HepG2 (cell line): Measurements from ENCODE around the gene AUTS2. TPM values are rescaled to one million over a fixed set of nuclear protein-coding genes. Genes with fewer than 3 reads are reported as not detected.

Experiments used
- ATAC-seq: fragments of 200-7000 bp; cut with Tn5 transposase; 3 replicates; pipeline ENCODE4 v1.9.1; 2020; ENCODE audit warnings: mild to moderate bottlenecking, moderate library complexity
- BruUV-seq: library from RNA; stranded (reverse); fragments of 400-500 nt; replicated peaks from 2 replicates; lab custom pipeline; 2021; lab: Mats Ljungman, UMichigan
- CTCF ChIA-PET: fragments of 300-600 bp; formaldehyde crosslinking; extraction: SDS; loops from one replicate; lab custom pipeline; 2021; ENCODE audit warnings: low total read pairs, inconsistent platforms, low intra/inter-chr PET ratio; lab: Yijun Ruan, JAX
- POLR2A ChIA-PET: fragments of 350-600 bp; sonication (Branson Sonifier 250); formaldehyde crosslinking; loops from one replicate; lab custom pipeline; 2020; ENCODE audit warnings: antibody characterized with exemption, inconsistent platforms; lab: Yijun Ruan, JAX
- DNase-seq: peaks from one replicate; pipeline ENCODE4 v3.0.0-alpha.2; 2015; ENCODE audit warnings: low spot score
- FAIRE-seq: peaks from 3 replicates; lab custom pipeline; 2011; peaks lifted over from hg19 to GRCh38; lab: Jason Lieb, UNC
- H2AFZ ChIP-seq: one replicate; pipeline ENCODE4 v1.6.1; 2011; ENCODE audit warnings: low read length, inconsistent platforms
- H3K27ac ChIP-seq: fragments of 300-600 bp; 3 replicates; pipeline ENCODE4 v1.8.0; 2011; ENCODE audit warnings: mixed run types, mild to moderate bottlenecking, mixed read lengths, low read length, inconsistent platforms; ENCODE audit not compliant: insufficient read depth; ENCODE audit errors: extremely low read length
- H3K27me3 ChIP-seq, 2 experiments: fragments of 200-600 bp in 1 of 2; 2 replicates in 1 of 2; 3 replicates in 1 of 2; pipeline versions ENCODE4 v1.6.0 to v1.8.0; 2011; ENCODE audit warnings: low read length in 2 of 2, mild to moderate bottlenecking in 2 of 2, moderate library complexity in 2 of 2, inconsistent platforms in 1 of 2; ENCODE audit not compliant: insufficient read depth in 2 of 2, control insufficient read depth in 1 of 2
- H3K36me3 ChIP-seq, 2 experiments: fragments of 200-600 bp in 1 of 2; replicated peaks in 1 of 2; 2 replicates in 1 of 2; 3 replicates in 1 of 2; pipeline versions ENCODE4 v1.5.1 to v1.8.0; 2011; ENCODE audit warnings: low read length in 2 of 2, inconsistent platforms in 1 of 2; ENCODE audit not compliant: insufficient read depth in 2 of 2, control insufficient read depth in 1 of 2
- H3K4me1 ChIP-seq: 2 replicates; pipeline ENCODE4 v1.5.1; 2012; ENCODE audit warnings: low read length, inconsistent platforms; ENCODE audit not compliant: insufficient read depth
- H3K4me2 ChIP-seq: 2 replicates; pipeline ENCODE4 v1.6.0; 2011; ENCODE audit warnings: low read depth, low read length, inconsistent platforms
- H3K4me3 ChIP-seq, 3 experiments: fragments of 200-600 bp in 1 of 3; sonication (generic), shearing (Covaris generic) in 1 of 3; replicated peaks in 1 of 3; 2 replicates each; pipeline ENCODE4 v1.5.1; 2011 to 2016; ENCODE audit warnings: low read length in 3 of 3, inconsistent platforms in 2 of 3, low read depth in 2 of 3, mild to moderate bottlenecking in 2 of 3, control low read depth in 1 of 3, mixed read lengths in 1 of 3; ENCODE audit not compliant: insufficient read depth in 1 of 3
- H3K79me2 ChIP-seq: one replicate; pipeline ENCODE4 v1.6.1; 2011; ENCODE audit warnings: low read length, inconsistent platforms; ENCODE audit not compliant: insufficient read depth
- H3K9ac ChIP-seq: 2 replicates; pipeline ENCODE4 v1.6.0; 2011; ENCODE audit warnings: mild to moderate bottlenecking, low read depth, low read length, inconsistent platforms; ENCODE audit not compliant: insufficient read depth
- H3K9me3 ChIP-seq: 2 replicates; pipeline ENCODE4 v1.5.1; 2012; ENCODE audit warnings: mild to moderate bottlenecking, low read length
- H4K20me1 ChIP-seq: 2 replicates; pipeline ENCODE4 v1.6.0; 2011; ENCODE audit warnings: inconsistent platforms, mild to moderate bottlenecking, low read length, moderate library complexity; ENCODE audit not compliant: insufficient read depth
- FOSL1 ChIP-seq: sonication (generic); formaldehyde crosslinking; IDR thresholded peaks from 2 replicates; pipeline ENCODE4 v1.9.0; 2021; ENCODE audit warnings: missing genetic modification reagents, borderline replicate concordance
- FOXK2 ChIP-seq: fragments of 450-650 bp; IDR thresholded peaks from 2 replicates; pipeline ENCODE4 v1.6.1; 2016
- MYC ChIP-seq: sonication (generic); formaldehyde crosslinking; IDR thresholded peaks from 2 replicates; pipeline ENCODE4 v1.9.0; 2021; ENCODE audit warnings: missing genetic modification reagents, borderline replicate concordance
- NFKB2 ChIP-seq: sonication (generic); formaldehyde crosslinking; IDR thresholded peaks from 2 replicates; pipeline ENCODE4 v1.4.0; 2020; ENCODE audit warnings: missing genetic modification reagents, borderline replicate concordance
- PPARG ChIP-seq: conservative IDR thresholded peaks from 2 replicates; pipeline ENCODE4 v1.6.1; 2016; ENCODE audit warnings: missing biosample characterization, missing genetic modification reagents
- ZFP82 ChIP-seq: sonication (generic); formaldehyde crosslinking; IDR thresholded peaks from 2 replicates; pipeline ENCODE4 v1.5.1; 2020; ENCODE audit warnings: mild to moderate bottlenecking, missing genetic modification reagents, borderline replicate concordance
- ZKSCAN5 ChIP-seq: sonication (generic); formaldehyde crosslinking; IDR thresholded peaks from 2 replicates; pipeline ENCODE4 v1.5.1; 2020; ENCODE audit warnings: mild to moderate bottlenecking, missing genetic modification reagents
- ZNF792 ChIP-seq: IDR thresholded peaks from 2 replicates; pipeline ENCODE4 v1.6.1; 2016
- WGBS: methylation state at CpG from one replicate; pipeline ENCODE4 v1.1.6; 2017; ENCODE audit warnings: low lambda C conversion rate; 5-methylcytosine and 5-hydroxymethylcytosine counted together
- in situ Hi-C: cut with HindIII; loops from 2 replicates; pipeline ENCODE4 v1.10.0; 2017; ENCODE audit warnings: low pct_unique_long_range_greater_than_20kb; ENCODE audit not compliant: extremely low pct_ligation_motif_present
- intact Hi-C: fragments of 100-400 bp; cut with micrococcal nuclease; formaldehyde crosslinking; loops from one replicate; pipeline ENCODE4 v1.10.0; 2022; ENCODE audit not compliant: unreplicated experiment
- polyA plus RNA-seq, 8 experiments: library from polyadenylated mRNA; depleted of rRNA in 3 of 8; stranded (reverse) in 7 of 8; unstranded in 1 of 8; fragments of >200 nt; fragmentation: Illumina TruSeq in 4 of 8; extraction: Trizol in 4 of 8; gene quantifications; 2 replicates each; pipeline versions ENCODE4 v1.2.1 to v1.2.3, GENCODE V29; 2011 to 2016; ENCODE audit warnings: low read depth in 4 of 8, missing spikeins in 1 of 8, mixed read lengths in 1 of 8; ENCODE audit not compliant: insufficient read depth in 1 of 8
- total RNA-seq, 5 experiments: library from RNA; depleted of rRNA; stranded (reverse); fragments of >200 nt; fragmentation: Illumina TruSeq; extraction: Trizol; gene quantifications; 2 replicates each; pipeline ENCODE4 v1.2.3, GENCODE V29; 2016; ENCODE audit warnings: low read depth in 1 of 5
- TF ChIP-seq, protein P1 (sequence below): sonication (generic); formaldehyde crosslinking; IDR thresholded peaks from 2 replicates; pipeline ENCODE4 v1.8.0; 2022; ENCODE audit warnings: missing genetic modification reagents, mild to moderate bottlenecking, inconsistent platforms, borderline replicate concordance

The AUTS2 gene
- total and polyA plus RNA-seq, 2 of the 13 experiments (the other 11 are each of a cell fraction or from before 2014, with no cell fraction given), result 0.38 TPM; not detected in 1

DNA sequence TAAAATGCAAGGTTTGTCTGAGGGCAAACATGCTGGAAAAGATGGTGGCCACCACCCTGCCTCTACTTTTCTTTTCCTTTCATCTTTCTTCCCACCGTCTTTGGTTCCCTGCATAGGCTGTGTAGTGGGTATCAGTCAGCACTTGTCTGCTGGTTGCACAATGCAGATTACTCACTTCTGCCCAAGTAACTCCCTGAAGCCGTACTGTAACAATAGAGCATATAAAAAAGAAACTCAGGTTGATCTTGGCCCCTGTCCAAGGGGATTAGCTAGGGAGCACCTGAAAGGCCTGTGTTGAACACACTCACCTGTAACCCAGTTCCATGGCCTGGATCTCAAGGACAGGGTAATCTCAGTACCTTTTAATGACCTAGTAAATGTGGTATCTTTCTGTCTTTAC is 1000.7 kb downstream of the AUTS2 start:
- Histone ChIP-seq H3K36me3 (no peaks in the 10 kb centered on the region), H3K9ac (no peak overlapping the region), H3K79me2 (no peaks in the 10 kb centered on the region), H4K20me1 (no peaks in the 10 kb centered on the region), H2AFZ (no peak overlapping the region), H3K9me3 (no peaks in the 10 kb centered on the region), H3K27me3 (peaks cover 0 to 22% of the 10 kb centered on the region in 2 experiments; a peak in 2 of 5 replicates), H3K27ac (no peak overlapping the region), H3K4me3 (no peak overlapping the region), H3K4me2 (no peak overlapping the region), H3K4me1 (no peaks in the 10 kb centered on the region)
- intact Hi-C loops, result no loop called here
- FAIRE-seq (no peak), DNase-seq (no peak), ATAC-seq (no peak)
- TF ChIP-seq PPARG (CRISPR knock-in tag) (no peak), ZNF792 (CRISPR knock-in tag) (no peak), MYC (CRISPR knock-in tag) (no peak), ZKSCAN5 (CRISPR knock-in tag) (no peak), ZFP82 (CRISPR knock-in tag) (no peak), FOXK2 (no peak), FOSL1 (CRISPR knock-in tag) (no peak), NFKB2 (CRISPR knock-in tag) (no peak)
- TF ChIP-seq, protein P1, sequence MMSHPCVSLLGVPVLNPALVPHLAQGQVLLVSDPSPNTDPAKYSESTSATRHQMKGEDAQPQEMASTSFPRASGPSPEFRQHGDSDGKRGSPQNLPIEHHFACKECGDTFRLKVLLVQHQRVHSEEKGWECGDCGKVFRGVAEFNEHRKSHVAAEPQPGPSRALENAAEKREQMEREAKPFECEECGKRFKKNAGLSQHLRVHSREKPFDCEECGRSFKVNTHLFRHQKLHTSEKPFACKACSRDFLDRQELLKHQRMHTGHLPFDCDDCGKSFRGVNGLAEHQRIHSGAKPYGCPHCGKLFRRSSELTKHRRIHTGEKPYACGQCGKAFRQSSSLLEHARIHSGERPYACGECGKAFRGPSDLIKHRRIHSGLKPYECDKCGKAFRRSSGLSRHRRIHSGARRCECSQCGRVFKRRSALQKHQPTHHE (CRISPR knock-in tag), result no peak
- BruUV-seq, result no TSS peak
- ChIA-PET POLR2A (no interaction called here), CTCF (no interaction called here)
- 8% methylated on average over 2 of the region's 2 CpGs for WGBS
- in situ Hi-C loops, result no loop called here
